ENCODE results near the gene TEX35.

GRCh38 chr1:178529364-178530036 lies 16.6 kb downstream of the TEX35 start:
- no peak for TF ChIP-seq POLR2A (IDR thresholded peaks at IDR 0.05)
- TF ChIP-seq, protein P1, sequence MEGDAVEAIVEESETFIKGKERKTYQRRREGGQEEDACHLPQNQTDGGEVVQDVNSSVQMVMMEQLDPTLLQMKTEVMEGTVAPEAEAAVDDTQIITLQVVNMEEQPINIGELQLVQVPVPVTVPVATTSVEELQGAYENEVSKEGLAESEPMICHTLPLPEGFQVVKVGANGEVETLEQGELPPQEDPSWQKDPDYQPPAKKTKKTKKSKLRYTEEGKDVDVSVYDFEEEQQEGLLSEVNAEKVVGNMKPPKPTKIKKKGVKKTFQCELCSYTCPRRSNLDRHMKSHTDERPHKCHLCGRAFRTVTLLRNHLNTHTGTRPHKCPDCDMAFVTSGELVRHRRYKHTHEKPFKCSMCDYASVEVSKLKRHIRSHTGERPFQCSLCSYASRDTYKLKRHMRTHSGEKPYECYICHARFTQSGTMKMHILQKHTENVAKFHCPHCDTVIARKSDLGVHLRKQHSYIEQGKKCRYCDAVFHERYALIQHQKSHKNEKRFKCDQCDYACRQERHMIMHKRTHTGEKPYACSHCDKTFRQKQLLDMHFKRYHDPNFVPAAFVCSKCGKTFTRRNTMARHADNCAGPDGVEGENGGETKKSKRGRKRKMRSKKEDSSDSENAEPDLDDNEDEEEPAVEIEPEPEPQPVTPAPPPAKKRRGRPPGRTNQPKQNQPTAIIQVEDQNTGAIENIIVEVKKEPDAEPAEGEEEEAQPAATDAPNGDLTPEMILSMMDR (IDR thresholded peaks at IDR 0.05), result no peak
- TF ChIP-seq POLR2AphosphoS5 (IDR thresholded peaks at IDR 0.05), result no peak
- TF ChIP-seq EP300 (IDR thresholded peaks at IDR 0.05), result no peak
